Activated CD8-positive, alpha-beta memory T cell treated with anti-CD3 and anti-CD28 coated beads, Interleukin-2, amount 50 U/mL, for 1 hour (primary cell): ENCODE data around the gene KCNIP2.

Experiments used
- DNase-seq: peaks from one replicate; pipeline ENCODE4 v3.0.0-alpha.2; 2020; ENCODE audit errors: extremely low read depth

Gene KCNIP2

GRCh38 chr10:101851411-101852116 lies 8.0 kb upstream of the KCNIP2 start:
- no peak for DNase-seq

GRCh38 chr10:101850749-101851148 lies 7.1 kb upstream of the KCNIP2 start:
- DNase-seq: no peak

GRCh38 chr10:101848894-101849351 lies 5.3 kb upstream of the KCNIP2 start:
- no peak for DNase-seq

GRCh38 chr10:101848408-101848807 lies 4.8 kb upstream of the KCNIP2 start:
- no peak for DNase-seq

GRCh38 chr10:101845893-101846292 lies 2.3 kb upstream of the KCNIP2 start:
- DNase-seq: no peak

- DNase-seq: no peak
Measured at GRCh38 chr10:101841826-101842225, 1.8 kb downstream of the KCNIP2 start.

GRCh38 chr10:101840741-101841453 lies 2.7 kb downstream of the KCNIP2 start:
- no peak for DNase-seq

GRCh38 chr10:101840102-101840684 lies 3.4 kb downstream of the KCNIP2 start:
- DNase-seq: no peak

GRCh38 chr10:101839416-101840063 lies 4.1 kb downstream of the KCNIP2 start:
- DNase-seq: no peak

GRCh38 chr10:101839002-101839401 lies 4.6 kb downstream of the KCNIP2 start:
- no peak for DNase-seq

- DNase-seq: no peak
Measured at GRCh38 chr10:101838416-101838970, 5.1 kb downstream of the KCNIP2 start.

- no peak for DNase-seq
Measured at GRCh38 chr10:101837748-101838147, 5.9 kb downstream of the KCNIP2 start.

- no peak for DNase-seq
Measured at GRCh38 chr10:101835362-101835761, 8.2 kb downstream of the KCNIP2 start.

GRCh38 chr10:101834341-101834740 lies 9.3 kb downstream of the KCNIP2 start:
- no peak for DNase-seq

- no peak for DNase-seq
Measured at GRCh38 chr10:101833466-101833865, 10.1 kb downstream of the KCNIP2 start.

- no peak for DNase-seq
Measured at GRCh38 chr10:101832325-101832771, 11.3 kb downstream of the KCNIP2 start.

GRCh38 chr10:101831169-101831811 lies 12.3 kb downstream of the KCNIP2 start:
- DNase-seq: no peak

GRCh38 chr10:101830322-101831168 lies 13.1 kb downstream of the KCNIP2 start:
- DNase-seq: peak; percentile 95

GRCh38 chr10:101829561-101830315 lies 13.9 kb downstream of the KCNIP2 start:
- DNase-seq: no peak
